A172 (cell line): Measurements from ENCODE around the gene GRIK4. TPM values are rescaled to one million over a fixed set of nuclear protein-coding genes. Genes with fewer than 3 reads are reported as not detected.

Source experiments
- DNase-seq: peaks from one replicate; pipeline ENCODE4 v3.0.0-alpha.2; 2015; ENCODE audit warnings: low spot score
- total RNA-seq: library from RNA; depleted of rRNA; stranded (reverse); fragments of >200 nt; shearing (Covaris generic); gene quantifications from 2 replicates; pipeline ENCODE4 v1.2.3, GENCODE V29; 2014

The GRIK4 gene
- total RNA-seq, 1 experiment from 2014 or later, result not detected

DNA sequence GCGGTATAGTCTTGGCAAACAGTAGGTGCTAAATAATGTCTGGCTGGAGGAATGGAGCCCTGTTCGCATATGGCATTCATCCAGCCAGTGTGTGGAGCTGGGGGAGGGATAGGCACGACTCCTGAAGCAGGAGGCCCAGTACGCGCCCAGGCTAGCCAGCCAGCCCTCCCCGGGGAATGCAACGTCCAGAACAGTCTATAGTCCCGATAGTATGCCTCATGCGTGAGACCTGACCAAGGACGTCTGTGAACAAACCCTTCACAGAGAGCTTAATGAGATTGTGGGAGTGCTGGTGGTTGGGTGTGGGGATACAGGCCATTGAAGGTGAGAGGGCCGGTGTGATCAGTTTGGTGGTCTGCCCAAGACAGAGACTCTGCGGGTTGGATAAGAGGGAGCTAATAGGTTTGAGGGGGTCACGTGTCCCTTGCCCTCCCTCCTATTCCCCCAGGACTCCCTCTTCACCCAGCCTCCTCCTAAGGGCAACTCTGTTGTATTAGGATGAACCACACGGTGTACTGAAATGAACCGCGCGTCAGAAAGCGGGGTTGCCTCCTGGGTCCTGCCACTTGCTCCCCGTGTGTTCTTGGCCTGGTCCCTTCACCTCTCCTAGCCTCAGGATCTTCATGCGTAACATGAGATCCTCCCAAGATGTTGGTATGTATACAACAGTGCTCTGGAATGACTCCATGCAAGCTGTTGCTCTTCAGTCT is 987 bp upstream of the GRIK4 start:
- DNase-seq, result no peak

DNA sequence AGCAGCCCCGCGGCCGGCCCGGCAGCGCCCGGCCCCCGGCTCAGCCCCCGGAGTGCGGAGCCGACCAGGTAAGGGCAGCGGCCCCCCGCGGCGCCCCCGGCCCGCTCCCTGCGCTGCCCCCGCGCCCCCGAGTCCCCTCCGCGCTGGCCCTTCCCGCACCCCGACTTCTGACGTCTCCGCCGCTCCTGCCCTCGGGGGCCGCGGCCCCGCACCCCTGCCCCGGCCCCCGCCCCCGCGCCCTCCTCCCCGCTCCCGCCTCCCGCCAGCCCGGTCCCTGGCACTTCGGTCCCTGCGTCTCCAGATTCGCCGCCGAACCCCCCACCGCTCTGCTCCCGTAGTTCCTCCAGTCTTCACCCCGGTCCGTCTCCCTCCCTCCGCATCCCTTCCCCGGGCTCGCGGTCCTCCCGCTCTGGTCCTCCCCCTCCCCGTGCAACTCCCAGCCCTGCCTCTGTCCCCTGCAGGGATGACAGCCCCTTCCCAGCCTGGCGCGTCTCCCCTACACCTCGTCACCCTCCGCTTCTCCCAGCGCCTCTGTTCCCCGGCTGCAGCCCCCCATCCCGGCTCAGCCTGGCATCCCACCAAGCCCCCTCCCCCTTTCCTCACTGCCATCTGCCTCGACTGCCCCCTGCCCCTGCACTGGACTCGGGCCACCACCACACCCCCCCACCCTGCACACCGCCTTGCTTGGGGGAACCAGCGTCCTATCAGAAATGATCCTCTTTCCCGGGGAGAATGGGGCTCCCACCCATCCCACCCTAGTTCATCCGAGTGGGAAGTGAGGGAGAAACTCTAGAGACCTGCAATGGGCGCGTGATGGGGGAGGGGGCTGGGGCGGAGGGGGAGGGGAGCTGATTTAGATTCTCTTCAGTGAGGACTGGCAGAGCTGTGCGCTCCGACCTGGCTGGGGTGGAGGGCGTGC is 531 bp downstream of the GRIK4 start:
- DNase-seq, result no peak

DNA sequence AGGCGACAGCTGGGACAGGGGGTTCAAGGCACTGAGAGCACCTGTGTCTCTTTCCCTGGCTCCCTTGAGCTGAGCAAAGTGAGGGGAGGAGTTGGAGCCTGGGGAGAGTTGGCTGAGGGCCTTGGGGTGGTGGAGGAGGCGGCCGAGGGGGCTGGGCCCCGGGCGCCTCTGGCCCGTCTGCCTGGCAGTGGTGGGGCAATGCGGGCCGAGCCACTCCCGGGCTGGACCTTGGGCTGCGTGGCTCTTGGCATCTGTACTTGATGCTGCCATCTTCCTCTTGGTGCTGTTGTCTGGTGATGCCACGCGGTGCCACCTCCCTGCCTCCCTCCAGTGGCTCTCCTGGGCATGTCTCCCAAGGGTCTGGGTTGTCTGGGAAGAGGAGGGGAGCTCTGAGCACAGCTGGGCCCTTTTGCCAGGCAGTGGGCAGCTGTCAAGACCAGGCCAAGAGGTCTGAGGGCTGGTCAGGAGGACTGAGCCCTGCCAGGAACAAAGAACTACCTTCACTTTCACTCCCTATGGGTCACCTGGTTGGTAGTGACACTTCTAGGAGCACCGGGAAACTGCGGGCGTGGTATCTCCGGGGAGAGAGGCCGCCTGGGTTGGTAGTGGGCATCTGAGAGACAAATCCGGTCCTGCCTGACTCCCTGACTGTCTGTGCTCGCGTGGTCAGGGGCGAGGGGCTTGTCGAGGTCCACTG is 1.3 kb downstream of the GRIK4 start:
- no peak for DNase-seq

- no peak for DNase-seq
Observed at GRCh38 chr11:120513436-120514315, 2.1 kb downstream of the GRIK4 start.

- no peak for DNase-seq
Observed at GRCh38 chr11:120514541-120515121, 3.1 kb downstream of the GRIK4 start.

DNA sequence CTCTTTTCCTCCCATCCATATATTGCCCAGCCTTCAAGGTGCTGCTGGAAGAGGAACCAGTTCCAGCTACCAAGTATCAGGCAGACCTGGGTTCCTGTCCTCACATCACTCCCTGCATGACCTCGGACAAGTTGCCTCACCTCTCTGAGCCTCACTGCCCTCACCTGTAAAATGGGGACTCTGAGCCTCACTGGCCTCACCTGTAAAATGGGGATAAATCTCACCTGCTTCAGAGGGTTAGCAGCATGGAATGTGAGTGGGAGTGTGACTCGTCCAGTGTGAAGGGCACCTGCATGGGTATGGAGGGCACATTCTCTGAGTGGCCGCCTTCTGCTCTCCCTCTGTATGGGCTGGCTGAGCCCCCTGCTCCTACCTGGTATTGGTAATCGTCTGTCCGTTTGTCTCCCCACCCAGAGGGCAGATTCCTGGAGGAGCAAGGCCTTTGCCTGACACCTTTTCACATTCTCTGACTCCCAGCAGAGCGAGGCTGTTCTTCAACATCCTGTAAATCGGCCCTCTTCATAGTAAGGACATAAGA is 3.7 kb downstream of the GRIK4 start:
- DNase-seq, result no peak

- no peak for DNase-seq
Observed at GRCh38 chr11:120516461-120517389, 5.2 kb downstream of the GRIK4 start.

DNA sequence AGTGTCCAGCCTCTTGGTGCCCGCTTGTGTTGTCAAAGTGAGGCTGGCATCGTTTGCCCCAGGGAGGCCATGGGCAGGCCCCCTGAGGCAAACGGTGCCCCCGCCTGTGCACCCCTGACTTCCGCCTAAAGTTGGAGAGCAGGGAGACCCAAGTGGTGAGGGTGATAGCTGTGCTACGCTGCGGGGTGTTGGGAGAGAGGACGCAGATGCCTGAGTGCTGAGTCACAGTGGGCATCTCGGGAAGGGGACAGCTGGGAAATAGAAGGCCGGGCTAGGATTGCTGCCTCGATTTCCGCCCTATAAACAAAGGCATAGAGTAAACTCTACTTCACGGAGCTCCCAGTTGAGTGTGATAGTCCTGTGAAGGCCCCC is 5.8 kb downstream of the GRIK4 start:
- DNase-seq, result peak; percentile 59

- DNase-seq, result peak; percentile 5
Observed at GRCh38 chr11:120517801-120518291, 6.3 kb downstream of the GRIK4 start.

DNA sequence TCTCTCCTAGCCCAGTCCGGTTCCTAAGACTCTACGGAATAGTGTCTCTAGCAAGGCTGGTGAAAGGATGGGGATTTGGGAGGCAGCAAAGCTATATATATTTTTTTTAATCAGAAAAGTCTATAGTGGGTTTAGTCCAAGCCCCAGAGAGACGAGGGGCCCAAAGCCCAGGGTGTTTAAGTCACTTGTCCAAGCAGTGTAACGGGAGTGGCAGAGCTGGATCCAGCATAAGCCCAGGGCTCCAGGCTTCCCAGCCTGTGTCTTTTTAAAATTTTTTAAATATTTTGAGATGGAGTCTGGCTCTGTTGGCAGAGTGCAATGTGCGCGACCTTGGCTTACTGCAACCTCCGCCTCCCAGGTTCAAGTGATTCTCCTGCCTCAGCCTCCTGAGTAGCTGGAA is 6.8 kb downstream of the GRIK4 start:
- DNase-seq, result no peak

DNA sequence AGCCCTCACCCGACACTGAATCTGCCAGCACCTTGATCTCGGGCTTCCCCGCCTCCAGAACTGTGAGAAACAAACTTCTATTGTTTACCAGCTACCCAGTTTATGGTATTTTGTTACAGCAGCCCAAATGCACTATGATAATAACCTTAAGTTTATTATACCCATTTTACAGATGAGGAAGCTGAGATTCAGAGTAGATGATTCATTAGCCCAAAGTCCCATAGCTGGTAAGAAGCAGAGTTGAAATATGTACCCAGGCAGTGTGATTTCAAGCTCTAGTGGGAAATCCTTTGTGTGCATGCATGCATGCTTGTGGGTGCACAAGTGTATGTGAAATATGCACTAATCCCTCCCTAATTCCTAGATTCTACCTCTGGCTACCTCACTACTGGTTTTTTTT is 7.9 kb downstream of the GRIK4 start:
- no peak for DNase-seq

DNA sequence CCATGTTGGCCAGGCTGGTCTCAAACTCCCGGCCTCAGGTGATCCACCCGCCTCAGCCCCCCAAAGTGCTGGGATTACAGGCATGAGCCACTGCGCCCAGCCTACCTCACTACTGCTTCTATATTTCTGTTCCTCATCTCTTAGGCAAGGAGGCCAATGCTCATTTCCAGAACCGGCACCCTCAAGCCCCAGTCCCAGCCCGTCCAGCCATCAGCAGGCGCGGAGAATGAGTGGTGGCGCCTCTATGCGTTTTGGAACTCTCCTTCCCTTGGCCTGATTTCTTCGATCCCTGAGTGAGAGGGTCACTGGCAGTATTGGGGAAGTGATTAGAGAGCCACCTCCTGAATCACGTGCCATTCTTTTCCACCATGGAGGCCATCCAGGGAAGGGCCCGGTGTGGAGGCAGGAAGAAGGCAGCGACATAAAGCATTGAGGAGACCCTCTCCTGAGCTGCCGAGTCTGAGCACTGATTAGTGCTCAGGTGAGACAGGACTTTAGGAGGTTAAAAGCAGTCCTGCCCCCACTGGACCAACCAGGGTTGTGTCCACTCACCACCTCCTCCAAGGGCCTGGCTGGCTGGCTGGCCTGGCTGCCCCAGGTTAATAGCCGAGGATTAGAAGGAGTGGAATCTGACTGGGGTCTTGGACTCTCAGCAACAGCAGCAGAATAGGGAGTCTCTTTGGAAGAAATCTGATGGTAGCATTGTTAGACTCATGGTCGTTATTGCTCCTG is 8.7 kb downstream of the GRIK4 start:
- DNase-seq, result no peak

DNA sequence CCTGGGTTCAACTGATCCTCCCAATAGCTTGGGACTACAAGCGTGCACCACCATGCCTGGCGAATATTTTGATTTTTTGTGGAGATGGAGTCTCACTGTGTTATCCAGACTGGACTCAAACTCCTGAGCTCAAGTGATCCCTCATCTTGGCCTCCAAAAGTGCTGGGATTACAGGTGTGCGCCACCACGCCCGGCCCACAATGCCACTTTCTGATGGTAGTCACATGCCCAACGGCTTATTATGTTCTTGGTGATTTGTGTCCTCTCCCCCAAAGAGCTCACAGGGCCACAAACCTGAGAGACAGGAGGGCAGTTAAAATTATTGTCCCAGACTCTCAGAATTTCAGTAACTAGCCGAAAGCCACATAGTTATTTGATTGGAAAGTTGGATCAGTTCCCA is 9.6 kb downstream of the GRIK4 start:
- DNase-seq, result no peak

DNA sequence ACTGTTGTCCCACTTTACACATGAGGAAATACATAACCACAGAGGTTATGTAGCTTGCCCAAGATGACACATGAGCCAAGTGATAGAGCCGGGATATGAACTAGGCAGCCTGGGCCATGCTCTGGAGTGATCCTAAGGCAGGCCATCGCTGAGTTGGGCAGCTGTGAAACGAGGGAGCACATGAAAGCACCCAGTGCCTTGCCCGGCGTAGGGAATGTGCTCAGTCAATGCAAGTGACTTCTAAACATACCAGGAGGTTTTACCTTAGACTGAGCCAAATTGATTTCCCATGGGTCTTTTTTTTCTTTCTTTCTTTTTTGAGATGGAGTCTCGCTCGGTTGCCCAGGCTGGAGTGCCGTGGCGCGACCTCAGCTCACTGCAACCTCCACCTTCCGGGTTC is 10.5 kb downstream of the GRIK4 start:
- no peak for DNase-seq

DNA sequence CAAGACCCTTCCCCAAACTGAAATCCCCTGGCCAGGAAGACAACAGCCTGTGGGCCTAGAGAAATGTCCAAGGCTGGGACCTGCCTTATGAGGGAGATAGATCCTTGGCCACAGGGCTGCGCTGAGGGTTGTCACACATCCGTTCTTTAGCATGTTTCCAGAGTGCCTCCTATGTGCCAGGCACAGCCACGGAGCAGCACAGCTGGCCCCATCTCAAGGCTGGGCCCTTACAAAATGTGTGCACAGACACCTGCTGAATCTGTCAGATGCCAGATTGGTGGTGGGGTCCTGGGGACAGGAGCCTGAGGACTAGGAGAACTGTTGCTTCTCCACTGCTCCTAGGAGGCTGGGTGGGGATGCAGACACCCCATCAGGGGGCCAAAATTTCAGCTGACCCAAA is 11.2 kb downstream of the GRIK4 start:
- DNase-seq, result no peak

DNA sequence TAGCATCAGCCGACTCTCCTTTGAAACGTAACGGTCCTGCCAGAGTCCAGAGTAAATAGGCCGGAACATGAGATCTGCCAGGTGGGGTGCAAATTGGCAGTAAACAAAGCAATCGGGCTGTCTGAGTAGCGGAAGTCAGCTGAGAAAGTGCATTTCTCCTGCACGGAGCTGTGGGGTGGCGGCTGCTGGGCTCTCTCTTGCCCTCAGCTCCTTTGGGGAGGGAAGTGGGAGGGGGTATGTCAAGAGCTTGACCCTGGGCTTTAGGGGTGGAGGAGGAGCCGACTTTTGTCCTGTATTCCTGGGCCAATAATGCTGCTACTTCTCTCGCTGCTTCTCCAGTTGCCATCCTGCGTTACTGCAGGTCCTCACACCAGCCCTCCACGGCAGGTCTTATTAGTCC is 11.6 kb downstream of the GRIK4 start:
- no peak for DNase-seq

DNA sequence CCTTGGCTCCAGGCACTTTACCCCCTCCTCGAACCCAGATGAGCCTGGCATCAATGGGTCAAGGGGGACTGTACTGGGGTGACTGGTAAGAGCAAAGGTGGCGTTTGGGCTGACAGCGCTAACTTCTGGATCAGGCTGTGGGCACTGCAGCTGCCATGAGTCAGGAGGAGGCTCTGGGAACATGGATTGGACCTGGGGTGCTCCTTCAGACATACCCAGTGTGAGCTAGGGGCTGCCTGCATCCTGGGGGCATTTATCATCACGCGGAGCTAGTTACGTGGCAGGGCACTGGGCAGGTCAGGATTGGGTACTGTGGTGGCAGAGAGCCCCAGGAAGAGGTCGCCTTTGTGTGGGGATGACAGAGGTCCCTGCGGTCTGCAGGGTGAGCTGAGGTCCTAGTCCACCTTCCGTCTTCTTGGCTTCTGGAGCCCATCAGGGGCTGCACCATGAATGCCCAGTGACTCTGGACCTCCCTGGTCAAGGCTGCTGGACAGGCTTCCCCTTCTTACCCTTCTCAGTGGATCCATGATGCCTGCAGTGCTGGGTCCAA is 13.1 kb downstream of the GRIK4 start:
- DNase-seq, result no peak
